Thyroid gland (tissue), 4 donors: ENCODE data around the gene CFAP44. TPM values are rescaled to one million over a fixed set of nuclear protein-coding genes. Genes with fewer than 3 reads are reported as not detected.

ENCODE experiments used
- DNase-seq, 2 donors: peaks; one replicate each; pipeline ENCODE4 v3.0.0-alpha.2; 2019
- H3K27ac ChIP-seq, 3 donors: fragments of 200-600 bp; sonication (generic); 1 replicate in 2 of 3; 2 replicates in 1 of 3; pipeline ENCODE4 v1.5.1; 2016 to 2019; ENCODE audit warnings: mild to moderate bottlenecking in 1 of 3, moderate library complexity in 1 of 3
- H3K27me3 ChIP-seq: fragments of 200-600 bp; sonication (generic); one replicate; pipeline ENCODE4 v1.5.1; 2019
- H3K36me3 ChIP-seq, 2 donors: fragments of 200-600 bp; sonication (generic); one replicate each; pipeline ENCODE4 v1.5.1; 2016 to 2019
- H3K4me1 ChIP-seq, 2 donors: fragments of 200-600 bp; sonication (generic); one replicate each; pipeline ENCODE4 v1.5.1; 2017 to 2019
- H3K4me3 ChIP-seq, 3 donors: fragments of 200-600 bp; sonication (generic); replicated peaks in 1 of 3; 1 replicate in 2 of 3; 2 replicates in 1 of 3; pipeline ENCODE4 v1.5.1; 2016; ENCODE audit warnings: mild to moderate bottlenecking in 1 of 3
- H3K9me3 ChIP-seq: fragments of 200-600 bp; sonication (generic); one replicate; pipeline ENCODE4 v1.5.1; 2017
- CTCF ChIP-seq, 6 experiments: fragments of 200-600 bp in 3 of 6; fragments of 450-650 bp in 3 of 6; sonication (generic) in 3 of 6; IDR thresholded peaks; one replicate each; pipeline ENCODE4 v1.5.1; 2016 to 2019; ENCODE audit warnings: antibody characterized with exemption in 6 of 6, mild to moderate bottlenecking in 2 of 6, inconsistent platforms in 1 of 6, moderate library complexity in 1 of 6
- POLR2A ChIP-seq, 2 donors: fragments of 450-650 bp; IDR thresholded peaks; one replicate each; pipeline ENCODE4 v1.6.1; 2017; ENCODE audit warnings: antibody characterized with exemption in 2 of 2, mild to moderate bottlenecking in 2 of 2, moderate library complexity in 1 of 2
- WGBS, 2 donors: methylation state at CpG; one replicate each; pipeline ENCODE4 v1.1.5; 2017; 5-methylcytosine and 5-hydroxymethylcytosine counted together
- intact Hi-C: fragments of 100-400 bp; cut with DNase I; formaldehyde crosslinking; loops from one replicate; pipeline ENCODE4 v1.15.1; 2023
- microRNA-seq: library from miRNA; unstranded; fragments of <30 nt; microRNA quantifications from one replicate; pipeline ENCODE4, GENCODE V29; 2016
- small RNA-seq: library from RNA; depleted of rRNA; stranded (forward); fragments of <200 nt; gene quantifications from one replicate; pipeline ENCODE3, GENCODE V24; 2016
- total RNA-seq, 4 donors: library from RNA; depleted of rRNA; stranded (reverse); fragments of >200 nt; gene quantifications; one replicate each; pipeline ENCODE4 v1.2.3, GENCODE V29; 2016

Gene CFAP44
- total RNA-seq, 4 donors from 2014 or later: 7.9 to 15.6 (median 10.3) TPM

- TF ChIP-seq POLR2A (IDR thresholded peaks at IDR 0.05) (no peak), CTCF (IDR thresholded peaks at IDR 0.05) (no peak)
- Histone ChIP-seq H3K36me3 (peaks cover 0 to 4% of the 10 kb centered on the region in 2 donors), H3K4me1 (no peaks in the 10 kb centered on the region), H3K27me3 (no peaks in the 10 kb centered on the region), H3K9me3 (no peaks in the 10 kb centered on the region), H3K27ac (no peak overlapping the region), H3K4me3 (no peak overlapping the region)
- DNase-seq: no peak
- 94% methylated on average over 3 of the region's 3 CpGs for WGBS, 2 donors
- intact Hi-C loops: no loop called here
Measured at GRCh38 chr3:113421082-113421481, 20.2 kb downstream of the CFAP44 start.

- intact Hi-C loops: no loop called here
- no peaks in the 10 kb centered on the region for H3K9me3 ChIP-seq
- no peak overlapping the region for H3K27ac ChIP-seq
- DNase-seq: no peak
- WGBS, 2 donors: 73 to 78% methylated on average over 5 of the region's 5 CpGs
- H3K4me1 ChIP-seq: no peaks in the 10 kb centered on the region
- H3K36me3 ChIP-seq: no peaks in the 10 kb centered on the region
- no peak overlapping the region for H3K4me3 ChIP-seq
- TF ChIP-seq CTCF (IDR thresholded peaks at IDR 0.05): no peak
- no peak for TF ChIP-seq POLR2A (IDR thresholded peaks at IDR 0.05)
- H3K27me3 ChIP-seq: no peaks in the 10 kb centered on the region
Measured at GRCh38 chr3:113409676-113410075, 31.6 kb downstream of the CFAP44 start.

- intact Hi-C loops: no loop called here
Measured at GRCh38 chr3:113405180-113405579, 36.1 kb downstream of the CFAP44 start.

GRCh38 chr3:113404637-113405036 lies 36.7 kb downstream of the CFAP44 start:
- DNase-seq: no peak
- Histone ChIP-seq H3K36me3 (peaks cover 0 to 3% of the 10 kb centered on the region in 2 donors), H3K4me1 (no peaks in the 10 kb centered on the region), H3K27me3 (no peaks in the 10 kb centered on the region), H3K27ac (no peak overlapping the region), H3K4me3 (no peak overlapping the region), H3K9me3 (no peaks in the 10 kb centered on the region)
- WGBS, 2 donors: 93 to 100% methylated on average over 1 of the region's 1 CpG
- TF ChIP-seq POLR2A (IDR thresholded peaks at IDR 0.05): no peak
- TF ChIP-seq CTCF (IDR thresholded peaks at IDR 0.05): no peak
- intact Hi-C loops: no loop called here

More at GRCh38 chr3:113405180-113405579, 36.1 kb downstream of the CFAP44 start:
- Histone ChIP-seq H3K4me1 (no peaks in the 10 kb centered on the region), H3K36me3 (peaks cover 0 to 3% of the 10 kb centered on the region in 2 donors), H3K4me3 (no peak overlapping the region), H3K27me3 (no peaks in the 10 kb centered on the region), H3K27ac (no peak overlapping the region), H3K9me3 (no peaks in the 10 kb centered on the region)
- no peak for TF ChIP-seq POLR2A (IDR thresholded peaks at IDR 0.05)
- TF ChIP-seq CTCF (IDR thresholded peaks at IDR 0.05): no peak
- DNase-seq: no peak
- WGBS, 2 donors: 52 to 75% methylated on average over 1 of the region's 1 CpG

Small RNA genes lying within 50 kb of the gene (microRNA-seq; reads per million reads assigned to microRNA genes)
- not detected for gene MIR8076

Small RNA genes lying within 50 kb of the gene (small RNA-seq; reads per million reads assigned to genes)
- gene MIR8076: not detected

Other genes starting within 250 kb of the CFAP44 start
- 10 to 100 TPM; 40.2 to 68.3 (median 51.2) TPM for gene BOC, start 229.9 kb downstream of the CFAP44 start, total RNA-seq
- 10 to 100 TPM; 25.0 to 61.9 (median 30.5) TPM for gene SPICE1, start 73.7 kb upstream of the CFAP44 start, total RNA-seq
- 1 to 10 TPM in 3 of 4 donors, under 1 TPM in 1; 0.98 to 3.1 (median 2.6) TPM for gene SIDT1, start 91.1 kb upstream of the CFAP44 start, total RNA-seq